Stimulated activated CD8-positive, alpha-beta memory T cell treated with anti-CD3 and anti-CD28 coated beads, Interleukin-15, amount 100 ng/mL, for 4 hours (primary cell): ENCODE results near the gene PLD1.

Source experiments
- DNase-seq, 2 donors: peaks; one replicate each; pipeline ENCODE4 v3.0.0-alpha.2; 2020; ENCODE audit warnings: low read depth in 2 of 2

The PLD1 gene

GRCh38 chr3:171615686-171616085, 194.6 kb downstream of the PLD1 start:
- no peak for DNase-seq

- no peak for DNase-seq
Observed at GRCh38 chr3:171615281-171615680, 195.0 kb downstream of the PLD1 start.

- no peak for DNase-seq
Observed at GRCh38 chr3:171614318-171614921, 195.9 kb downstream of the PLD1 start.

GRCh38 chr3:171607452-171607851, 202.8 kb downstream of the PLD1 start:
- no peak for DNase-seq

GRCh38 chr3:171606151-171606751, 204.0 kb downstream of the PLD1 start:
- no peak for DNase-seq

GRCh38 chr3:171604370-171604769, 205.9 kb downstream of the PLD1 start:
- no peak for DNase-seq

GRCh38 chr3:171602072-171602471, 208.2 kb downstream of the PLD1 start:
- DNase-seq, result no peak

GRCh38 chr3:171600030-171600429, 210.3 kb downstream of the PLD1 start:
- DNase-seq, result no peak

- DNase-seq, result no peak
Observed at GRCh38 chr3:171598990-171599389, 211.3 kb downstream of the PLD1 start.

GRCh38 chr3:171592786-171593185, 217.5 kb downstream of the PLD1 start:
- no peak for DNase-seq

GRCh38 chr3:171591070-171591469, 219.2 kb downstream of the PLD1 start:
- DNase-seq, result no peak

- no peak for DNase-seq
Observed at GRCh38 chr3:171586274-171586673, 224.0 kb downstream of the PLD1 start.

- DNase-seq, result no peak
Observed at GRCh38 chr3:171585039-171585438, 225.2 kb downstream of the PLD1 start.

- DNase-seq, result no peak
Observed at GRCh38 chr3:171584100-171584499, 226.2 kb downstream of the PLD1 start.

GRCh38 chr3:171574556-171575240, 235.6 kb downstream of the PLD1 start:
- DNase-seq, result no peak

GRCh38 chr3:171569571-171570132, 240.6 kb downstream of the PLD1 start:
- DNase-seq, result no peak

- DNase-seq, result no peak
Observed at GRCh38 chr3:171568766-171569165, 241.5 kb downstream of the PLD1 start.

- DNase-seq, result no peak
Observed at GRCh38 chr3:171566803-171567422, 243.4 kb downstream of the PLD1 start.

GRCh38 chr3:171565481-171566058, 244.7 kb downstream of the PLD1 start:
- no peak for DNase-seq

- no peak for DNase-seq
Observed at GRCh38 chr3:171564748-171565480, 245.4 kb downstream of the PLD1 start.

GRCh38 chr3:171563298-171563697, 247.0 kb downstream of the PLD1 start:
- DNase-seq, result no peak
